HepG2 (cell line): ENCODE data around the gene INKA1. TPM values are rescaled to one million over a fixed set of nuclear protein-coding genes. Genes with fewer than 3 reads are reported as not detected.

Experiments
- ATAC-seq: fragments of 200-7000 bp; cut with Tn5 transposase; 3 replicates; pipeline ENCODE4 v1.9.1; 2020; ENCODE audit warnings: mild to moderate bottlenecking, moderate library complexity
- BruUV-seq: library from RNA; stranded (reverse); fragments of 400-500 nt; replicated peaks from 2 replicates; lab custom pipeline; 2021; lab: Mats Ljungman, UMichigan
- CTCF ChIA-PET: fragments of 300-600 bp; formaldehyde crosslinking; extraction: SDS; loops from one replicate; lab custom pipeline; 2021; ENCODE audit warnings: low total read pairs, inconsistent platforms, low intra/inter-chr PET ratio; lab: Yijun Ruan, JAX
- POLR2A ChIA-PET: fragments of 350-600 bp; sonication (Branson Sonifier 250); formaldehyde crosslinking; loops from one replicate; lab custom pipeline; 2020; ENCODE audit warnings: antibody characterized with exemption, inconsistent platforms; lab: Yijun Ruan, JAX
- DNase-seq: peaks from one replicate; pipeline ENCODE4 v3.0.0-alpha.2; 2015; ENCODE audit warnings: low spot score
- FAIRE-seq: peaks from 3 replicates; lab custom pipeline; 2011; peaks lifted over from hg19 to GRCh38; lab: Jason Lieb, UNC
- H2AFZ ChIP-seq: one replicate; pipeline ENCODE4 v1.6.1; 2011; ENCODE audit warnings: low read length, inconsistent platforms
- H3K27ac ChIP-seq: fragments of 300-600 bp; 3 replicates; pipeline ENCODE4 v1.8.0; 2011; ENCODE audit warnings: mixed run types, mild to moderate bottlenecking, mixed read lengths, low read length, inconsistent platforms; ENCODE audit not compliant: insufficient read depth; ENCODE audit errors: extremely low read length
- H3K27me3 ChIP-seq, 2 experiments: fragments of 200-600 bp in 1 of 2; 2 replicates in 1 of 2; 3 replicates in 1 of 2; pipeline versions ENCODE4 v1.6.0 to v1.8.0; 2011; ENCODE audit warnings: low read length in 2 of 2, mild to moderate bottlenecking in 2 of 2, moderate library complexity in 2 of 2, inconsistent platforms in 1 of 2; ENCODE audit not compliant: insufficient read depth in 2 of 2, control insufficient read depth in 1 of 2
- H3K36me3 ChIP-seq, 2 experiments: fragments of 200-600 bp in 1 of 2; replicated peaks in 1 of 2; 2 replicates in 1 of 2; 3 replicates in 1 of 2; pipeline versions ENCODE4 v1.5.1 to v1.8.0; 2011; ENCODE audit warnings: low read length in 2 of 2, inconsistent platforms in 1 of 2; ENCODE audit not compliant: insufficient read depth in 2 of 2, control insufficient read depth in 1 of 2
- H3K4me1 ChIP-seq: 2 replicates; pipeline ENCODE4 v1.5.1; 2012; ENCODE audit warnings: low read length, inconsistent platforms; ENCODE audit not compliant: insufficient read depth
- H3K4me2 ChIP-seq: 2 replicates; pipeline ENCODE4 v1.6.0; 2011; ENCODE audit warnings: low read depth, low read length, inconsistent platforms
- H3K4me3 ChIP-seq, 3 experiments: fragments of 200-600 bp in 1 of 3; sonication (generic), shearing (Covaris generic) in 1 of 3; replicated peaks in 1 of 3; 2 replicates each; pipeline ENCODE4 v1.5.1; 2011 to 2016; ENCODE audit warnings: low read length in 3 of 3, inconsistent platforms in 2 of 3, low read depth in 2 of 3, mild to moderate bottlenecking in 2 of 3, control low read depth in 1 of 3, mixed read lengths in 1 of 3; ENCODE audit not compliant: insufficient read depth in 1 of 3
- H3K79me2 ChIP-seq: one replicate; pipeline ENCODE4 v1.6.1; 2011; ENCODE audit warnings: low read length, inconsistent platforms; ENCODE audit not compliant: insufficient read depth
- H3K9ac ChIP-seq: 2 replicates; pipeline ENCODE4 v1.6.0; 2011; ENCODE audit warnings: mild to moderate bottlenecking, low read depth, low read length, inconsistent platforms; ENCODE audit not compliant: insufficient read depth
- H3K9me3 ChIP-seq: 2 replicates; pipeline ENCODE4 v1.5.1; 2012; ENCODE audit warnings: mild to moderate bottlenecking, low read length
- H4K20me1 ChIP-seq: 2 replicates; pipeline ENCODE4 v1.6.0; 2011; ENCODE audit warnings: inconsistent platforms, mild to moderate bottlenecking, low read length, moderate library complexity; ENCODE audit not compliant: insufficient read depth
- HMG20A ChIP-seq: IDR thresholded peaks from 2 replicates; pipeline ENCODE4 v1.6.1; 2016; ENCODE audit warnings: borderline replicate concordance
- HMGXB3 ChIP-seq: sonication (generic); formaldehyde crosslinking; IDR thresholded peaks from 2 replicates; pipeline ENCODE4 v1.4.0; 2020; ENCODE audit warnings: missing genetic modification reagents, borderline replicate concordance
- HOXA7 ChIP-seq: sonication (generic); formaldehyde crosslinking; IDR thresholded peaks from 2 replicates; pipeline ENCODE4 v1.8.1; 2022; ENCODE audit warnings: mild to moderate bottlenecking, missing genetic modification reagents, moderate library complexity
- LBX2 ChIP-seq: sonication (generic); formaldehyde crosslinking; IDR thresholded peaks from 2 replicates; pipeline ENCODE4 v1.5.0; 2020; ENCODE audit warnings: missing genetic modification reagents, mild to moderate bottlenecking, borderline replicate concordance
- STAG1 ChIP-seq: sonication (generic); formaldehyde crosslinking; IDR thresholded peaks from 2 replicates; pipeline ENCODE4 v1.4.0; 2020; ENCODE audit warnings: missing genetic modification reagents
- TAF1 ChIP-seq: sonication (generic); formaldehyde crosslinking; IDR thresholded peaks from 2 replicates; pipeline ENCODE4 v1.4.0; 2020; ENCODE audit warnings: missing genetic modification reagents
- USF2 ChIP-seq, 2 experiments: sonication (generic) in 1 of 2; formaldehyde crosslinking in 1 of 2; IDR thresholded peaks; 2 replicates each; pipeline versions ENCODE4 v1.5.1 to v1.6.1; 2011 to 2020; ENCODE audit warnings: borderline replicate concordance in 1 of 2, low read depth in 1 of 2, low read length in 1 of 2, mild to moderate bottlenecking in 1 of 2, missing genetic modification reagents in 1 of 2, moderate library complexity in 1 of 2
- ZBED4 ChIP-seq: sonication (generic); formaldehyde crosslinking; IDR thresholded peaks from 2 replicates; pipeline ENCODE4 v1.4.0; 2020; ENCODE audit warnings: missing genetic modification reagents, borderline replicate concordance
- ZNF143 ChIP-seq: sonication (generic); formaldehyde crosslinking; IDR thresholded peaks from 2 replicates; pipeline ENCODE4 v1.4.0; 2020; ENCODE audit warnings: missing genetic modification reagents
- ZNF225 ChIP-seq: sonication (generic); formaldehyde crosslinking; IDR thresholded peaks from 2 replicates; pipeline ENCODE4 v1.4.0; 2020; ENCODE audit warnings: mild to moderate bottlenecking, missing genetic modification reagents
- ZNF350 ChIP-seq: sonication (generic); formaldehyde crosslinking; IDR thresholded peaks from 2 replicates; pipeline ENCODE4 v1.4.0; 2020; ENCODE audit warnings: mild to moderate bottlenecking, low read depth, missing genetic modification reagents, borderline replicate concordance
- ZNF501 ChIP-seq: sonication (generic); formaldehyde crosslinking; IDR thresholded peaks from 2 replicates; pipeline ENCODE4 v1.5.1; 2020; ENCODE audit warnings: mild to moderate bottlenecking, moderate library complexity, missing genetic modification reagents
- WGBS: methylation state at CpG from one replicate; pipeline ENCODE4 v1.1.6; 2017; ENCODE audit warnings: low lambda C conversion rate; 5-methylcytosine and 5-hydroxymethylcytosine counted together
- in situ Hi-C: cut with HindIII; loops from 2 replicates; pipeline ENCODE4 v1.10.0; 2017; ENCODE audit warnings: low pct_unique_long_range_greater_than_20kb; ENCODE audit not compliant: extremely low pct_ligation_motif_present
- intact Hi-C: fragments of 100-400 bp; cut with micrococcal nuclease; formaldehyde crosslinking; loops from one replicate; pipeline ENCODE4 v1.10.0; 2022; ENCODE audit not compliant: unreplicated experiment
- polyA plus RNA-seq, 8 experiments: library from polyadenylated mRNA; depleted of rRNA in 3 of 8; stranded (reverse) in 7 of 8; unstranded in 1 of 8; fragments of >200 nt; fragmentation: Illumina TruSeq in 4 of 8; extraction: Trizol in 4 of 8; gene quantifications; 2 replicates each; pipeline versions ENCODE4 v1.2.1 to v1.2.3, GENCODE V29; 2011 to 2016; ENCODE audit warnings: low read depth in 4 of 8, missing spikeins in 1 of 8, mixed read lengths in 1 of 8; ENCODE audit not compliant: insufficient read depth in 1 of 8
- total RNA-seq, 5 experiments: library from RNA; depleted of rRNA; stranded (reverse); fragments of >200 nt; fragmentation: Illumina TruSeq; extraction: Trizol; gene quantifications; 2 replicates each; pipeline ENCODE4 v1.2.3, GENCODE V29; 2016; ENCODE audit warnings: low read depth in 1 of 5

INKA1 gene
- total and polyA plus RNA-seq, 2 of the 13 experiments (the other 11 are each of a cell fraction or from before 2014, with no cell fraction given) = 0.22 to 0.41 TPM

- intact Hi-C loops = no loop called here
- WGBS = 60% methylated on average over 1 of the region's 9 CpGs
- no peaks in the 10 kb centered on the region for H3K27me3 ChIP-seq
- no TSS peak for BruUV-seq
- peak overlapping the region; percentile 80 for H3K4me2 ChIP-seq
- H3K9ac ChIP-seq = peak overlapping the region; percentile 57
- ChIA-PET CTCF (no interaction called here), POLR2A (interaction anchor here (0.6 to 1.8 kb wide), 10 partner anchors 7 to 273 kb away, joined by 3 to 15 read pairs (median 4); partner anchors contain the start of genes INKA1, IP6K1 and MON1A)
- H4K20me1 ChIP-seq = no peaks in the 10 kb centered on the region
- DNase-seq (no peak), ATAC-seq (peak; percentile 41), FAIRE-seq (no peak)
- H3K4me1 ChIP-seq = peaks cover 23% of the 10 kb centered on the region
- H3K4me3 ChIP-seq = peak overlapping the region; percentile 48 to 67 (median 56); a peak in 5 of 6 replicates
- H3K9me3 ChIP-seq = no peaks in the 10 kb centered on the region
- in situ Hi-C loops = no loop called here
- H3K79me2 ChIP-seq = no peaks in the 10 kb centered on the region
- no peak overlapping the region for H2AFZ ChIP-seq
- H3K27ac ChIP-seq = peak overlapping the region; percentile 64
- no peaks in the 10 kb centered on the region; a peak in 1 of 5 replicates for H3K36me3 ChIP-seq
- TF ChIP-seq TAF1 (no peak), LBX2 (CRISPR knock-in tag) (0 out of 2 replicates have a peak, but pooled peaks have one; percentile 47), STAG1 (CRISPR knock-in tag) (no peak), USF2 (IDR thresholded peaks at IDR 0.05; ENCODE audit: low read depth, low read length) (no peak), USF2 (CRISPR knock-in tag; IDR thresholded peaks at IDR 0.05; ENCODE audit: borderline replicate concordance) (no peak), ZNF501 (no peak), ZNF225 (CRISPR knock-in tag) (peak; percentile 26; the same call in 1 of the 2 replicates), ZBED4 (CRISPR knock-in tag) (no peak), HOXA7 (no peak), ZNF143 (CRISPR knock-in tag) (no peak), HMG20A (CRISPR knock-in tag) (no peak), ZNF350 (CRISPR knock-in tag) (0 out of 2 replicates have a peak, but pooled peaks have one; percentile 27), HMGXB3 (CRISPR knock-in tag) (no peak)
These were observed 9.9 kb downstream of the INKA1 start for GRCh38 chr3:49812916-49813496.
